ENCODE results near the gene CEP170B. TPM values are rescaled to one million over a fixed set of nuclear protein-coding genes. Genes with fewer than 3 reads are reported as not detected.

The CEP170B gene
- total and polyA plus RNA-seq, 2 donors (not counting 1 experiment from before 2014, with no cell fraction given), result 0.16 to 0.59 TPM

- H3K4me3 Mint-ChIP-seq, result no peak overlapping the region
- H3K27me3 ChIP-seq (replicated peaks in 1 of 4; ENCODE audit: control extremely low read depth in 1 of 4, control insufficient read depth in 3 of 4, insufficient read depth in 4 of 4, low read length in 3 of 4), result peaks cover 0 to 11% (median 4%) of the 10 kb centered on the region in 4 experiments
- no peak overlapping the region for H3K4me2 ChIP-seq (replicated peaks; ENCODE audit: low read depth, low read length, poor library complexity, severe bottlenecking)
- POLR2A ChIA-PET, result no interaction called here
- H3K9me3 Mint-ChIP-seq (ENCODE audit: insufficient read depth), result peaks cover 6% of the 10 kb centered on the region
- H3K4me1 ChIP-seq (ENCODE audit: control insufficient read depth in 2 of 2, insufficient read depth in 2 of 2, low read length in 2 of 2), result peaks cover 10 to 12% of the 10 kb centered on the region in 2 donors
- no peaks in the 10 kb centered on the region for H4K20me1 ChIP-seq (ENCODE audit: control insufficient read depth, insufficient read depth, low read length, poor library complexity, severe bottlenecking)
- H3K4me1 Mint-ChIP-seq, result peaks cover 21% of the 10 kb centered on the region
- DNase-seq (no peak), ATAC-seq (ENCODE audit: low read depth) (no peak)
- peaks cover 10% of the 10 kb centered on the region for H3K27me3 Mint-ChIP-seq
- no peak overlapping the region for H3K9ac ChIP-seq (ENCODE audit: low read length)
- CTCF ChIA-PET, result interaction anchor here (1.5 kb wide), 1 partner anchor 52 kb away, joined by 7 read pairs; no protein-coding TSS in a partner anchor
- H3K79me2 ChIP-seq (ENCODE audit: control insufficient read depth, insufficient read depth, low read length), result peaks cover 7% of the 10 kb centered on the region
- no peak overlapping the region for H3K27ac ChIP-seq (ENCODE audit: low read length in 2 of 2)
- no peak overlapping the region for H3K27ac Mint-ChIP-seq
- no peaks in the 10 kb centered on the region for H3K36me3 ChIP-seq (replicated peaks in 1 of 2; ENCODE audit: control extremely low read depth in 1 of 2, control insufficient read depth in 1 of 2, extremely low read depth in 1 of 2, insufficient read depth in 2 of 2, low read length in 1 of 2)
- peaks cover 0 to 20% (median 0%) of the 10 kb centered on the region in 3 donors for H3K9me3 ChIP-seq (ENCODE audit: control extremely low read depth in 1 of 3, control insufficient read depth in 2 of 3, insufficient read depth in 1 of 3, low read length in 2 of 3)
- 84% methylated on average over 20 of the region's 22 CpGs for WGBS (ENCODE audit: insufficient coverage)
- intact Hi-C loops (cut with micrococcal nuclease), result no loop called here
- TF ChIP-seq CTCF (IDR thresholded peaks at IDR 0.05), result no peak
- no peak for TF ChIP-seq EZH2 (IDR thresholded peaks at IDR 0.05; ENCODE audit: borderline replicate concordance, insufficient read depth, low read depth, low read length, poor library complexity, severe bottlenecking)
- no peak overlapping the region for H3K4me3 ChIP-seq (ENCODE audit: control extremely low read depth in 1 of 5, extremely low read depth in 1 of 5, insufficient read depth in 1 of 5, low read depth in 2 of 5, low read length in 4 of 5)
- no peak overlapping the region for H2AFZ ChIP-seq (ENCODE audit: insufficient read depth, low read depth, low read length, poor library complexity, severe bottlenecking)
Observed at GRCh38 chr14:104820669-104821228, 44.3 kb upstream of the CEP170B start.

GRCh38 chr14:104821229-104821945 is 43.7 kb upstream of the CEP170B start:
- peaks cover 15 to 16% of the 10 kb centered on the region in 2 donors for H3K4me1 ChIP-seq (ENCODE audit: control insufficient read depth in 2 of 2, insufficient read depth in 2 of 2, low read length in 2 of 2)
- no peak overlapping the region for H3K27ac Mint-ChIP-seq
- H2AFZ ChIP-seq (ENCODE audit: insufficient read depth, low read depth, low read length, poor library complexity, severe bottlenecking), result no peak overlapping the region
- peaks cover 0 to 15% (median 6%) of the 10 kb centered on the region in 4 experiments for H3K27me3 ChIP-seq (replicated peaks in 1 of 4; ENCODE audit: control extremely low read depth in 1 of 4, control insufficient read depth in 3 of 4, insufficient read depth in 4 of 4, low read length in 3 of 4)
- H3K9ac ChIP-seq (ENCODE audit: low read length), result no peak overlapping the region
- no peaks in the 10 kb centered on the region for H3K36me3 ChIP-seq (replicated peaks in 1 of 2; ENCODE audit: control extremely low read depth in 1 of 2, control insufficient read depth in 1 of 2, extremely low read depth in 1 of 2, insufficient read depth in 2 of 2, low read length in 1 of 2)
- peaks cover 10% of the 10 kb centered on the region for H3K27me3 Mint-ChIP-seq
- peaks cover 6% of the 10 kb centered on the region for H3K79me2 ChIP-seq (ENCODE audit: control insufficient read depth, insufficient read depth, low read length)
- peaks cover 0 to 21% (median 0%) of the 10 kb centered on the region in 3 donors for H3K9me3 ChIP-seq (ENCODE audit: control extremely low read depth in 1 of 3, control insufficient read depth in 2 of 3, insufficient read depth in 1 of 3, low read length in 2 of 3)
- H4K20me1 ChIP-seq (ENCODE audit: control insufficient read depth, insufficient read depth, low read length, poor library complexity, severe bottlenecking), result no peaks in the 10 kb centered on the region
- DNase-seq, result no peak
- TF ChIP-seq CTCF (IDR thresholded peaks at IDR 0.05), result no peak
- TF ChIP-seq EZH2 (IDR thresholded peaks at IDR 0.05; ENCODE audit: borderline replicate concordance, insufficient read depth, low read depth, low read length, poor library complexity, severe bottlenecking), result no peak
- no peak overlapping the region for H3K27ac ChIP-seq (ENCODE audit: low read length in 2 of 2)
- ATAC-seq (ENCODE audit: low read depth), result no peak
- no peak overlapping the region for H3K4me3 Mint-ChIP-seq
- 95% methylated on average over 22 of the region's 23 CpGs for WGBS (ENCODE audit: insufficient coverage)
- intact Hi-C loops (cut with micrococcal nuclease), result no loop called here
- POLR2A ChIA-PET, result no interaction called here
- peaks cover 25% of the 10 kb centered on the region for H3K4me1 Mint-ChIP-seq
- CTCF ChIA-PET, result interaction anchor here (1.5 kb wide), 1 partner anchor 53 kb away, joined by 7 read pairs; no protein-coding TSS in a partner anchor
- H3K9me3 Mint-ChIP-seq (ENCODE audit: insufficient read depth), result peaks cover 6% of the 10 kb centered on the region
- H3K4me2 ChIP-seq (replicated peaks; ENCODE audit: low read depth, low read length, poor library complexity, severe bottlenecking), result no peak overlapping the region
- no peak overlapping the region for H3K4me3 ChIP-seq (ENCODE audit: control extremely low read depth in 1 of 5, extremely low read depth in 1 of 5, insufficient read depth in 1 of 5, low read depth in 2 of 5, low read length in 4 of 5)
